ENCODE results near the gene PANK3.

PANK3 gene

DNA sequence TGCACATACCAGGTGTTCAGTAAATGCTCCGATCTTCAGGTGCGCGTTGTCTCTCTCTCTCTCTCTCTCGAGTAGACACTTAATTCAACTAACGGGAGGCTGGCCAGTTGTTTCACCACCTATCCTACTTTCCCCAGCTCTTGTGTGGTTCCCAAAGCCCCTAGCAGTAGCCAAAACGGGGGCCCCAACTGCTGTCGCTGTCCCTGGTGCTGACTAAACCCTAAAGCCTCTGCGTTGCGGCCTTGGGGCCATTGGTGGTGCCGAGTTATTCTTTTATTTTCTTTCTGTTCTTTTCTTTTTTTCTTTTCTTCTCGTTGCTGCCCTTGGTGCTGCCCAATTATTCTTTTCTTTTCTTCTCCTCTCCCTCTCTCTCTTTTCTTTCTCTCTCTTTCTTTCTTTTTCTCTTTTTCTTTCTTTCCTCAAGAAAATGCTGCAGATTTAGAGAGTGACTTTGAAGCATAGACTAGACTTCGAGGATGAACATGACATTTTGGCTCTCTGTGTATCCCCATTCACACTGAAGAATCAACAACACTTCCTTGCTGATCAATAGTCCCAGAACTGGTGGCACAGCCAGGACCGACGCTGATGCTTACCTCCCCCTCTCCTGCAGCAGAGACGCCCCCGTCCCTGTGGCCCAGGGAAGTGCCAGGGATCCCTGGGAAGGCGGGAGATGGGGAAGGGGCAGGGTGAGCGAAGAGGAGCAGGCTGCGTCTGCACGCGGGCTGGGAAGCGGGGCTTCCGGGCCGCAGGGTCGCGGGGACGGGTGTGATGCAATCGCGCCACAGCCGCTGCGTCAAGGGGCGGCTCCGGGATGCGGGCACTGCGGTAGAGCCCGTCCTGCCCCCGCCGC lies 50.4 kb downstream of the PANK3 start, which contains the start of gene FBLL1:
Gene FBLL1 (plus strand): TSS at position 785 of the 853 bp plus-strand sequence. CDS start 200 bp downstream, outside the sequence.
- H3K4me1 ChIP-seq (ENCODE audit: control insufficient read depth, insufficient read depth, low read length) = peaks cover 2% of the 10 kb centered on the region; the same call in 1 of the 2 replicates
- H3K4me3 ChIP-seq (ENCODE audit: low read length) = peak within 1 kb of the TSS; percentile 42; the same call in 1 of the 2 replicates
- no peaks in the 10 kb centered on the region for H3K9me3 ChIP-seq (ENCODE audit: control insufficient read depth, insufficient read depth, low read length)
- no peaks in the 10 kb centered on the region for H3K36me3 ChIP-seq (ENCODE audit: control insufficient read depth, insufficient read depth, low read length)
- DNase-seq (ENCODE audit: low read depth, low spot score) = peak; percentile 52
- WGBS (ENCODE audit: insufficient coverage, insufficient read length) = no CpG with 5 or more reads among the region's 38 CpGs
- H3K27me3 ChIP-seq (ENCODE audit: control insufficient read depth, insufficient read depth, low read length) = peaks cover 4% of the 10 kb centered on the region; the same call in 1 of the 2 replicates
- H3K27ac ChIP-seq (ENCODE audit: low read length) = no peak within 1 kb of the TSS

DNA sequence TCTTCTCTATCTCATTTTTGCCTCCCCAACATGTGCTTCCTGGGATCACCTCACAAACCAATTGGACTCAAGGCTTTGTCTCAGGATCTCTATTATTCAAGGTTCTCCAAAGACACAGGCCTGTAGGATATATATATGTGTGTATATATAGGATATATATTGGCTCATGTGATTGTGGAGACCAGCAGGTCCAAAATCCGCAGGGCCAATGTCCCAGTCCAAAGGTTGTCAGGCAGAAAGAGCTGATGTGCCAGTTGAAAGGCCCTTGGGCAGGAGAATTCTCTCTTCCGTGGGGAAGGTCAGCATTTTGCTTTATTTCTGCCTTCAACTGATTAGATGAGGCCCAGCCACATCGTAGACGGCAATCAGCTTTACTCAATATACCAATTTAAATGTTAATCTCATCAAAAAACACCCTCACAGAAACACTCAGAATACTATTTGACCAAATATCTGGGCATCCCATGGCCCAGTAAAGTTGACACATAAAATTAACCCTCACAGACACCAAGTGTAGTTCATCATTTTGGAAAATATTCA lies 51.3 kb downstream of the PANK3 start:
- no peak for DNase-seq (ENCODE audit: low read depth, low spot score)
- Histone ChIP-seq H3K27ac (ENCODE audit: low read length) (no peak overlapping the region), H3K36me3 (ENCODE audit: control insufficient read depth, insufficient read depth, low read length) (no peaks in the 10 kb centered on the region), H3K27me3 (ENCODE audit: control insufficient read depth, insufficient read depth, low read length) (peaks cover 4% of the 10 kb centered on the region; the same call in 1 of the 2 replicates), H3K9me3 (ENCODE audit: control insufficient read depth, insufficient read depth, low read length) (no peaks in the 10 kb centered on the region), H3K4me1 (ENCODE audit: control insufficient read depth, insufficient read depth, low read length) (peaks cover 2% of the 10 kb centered on the region; the same call in 1 of the 2 replicates), H3K4me3 (ENCODE audit: low read length) (no peak overlapping the region)
- no CpG with 5 or more reads among the region's 4 CpGs for whole genome bisulfite sequencing (ENCODE audit: insufficient coverage, insufficient read length)

DNA sequence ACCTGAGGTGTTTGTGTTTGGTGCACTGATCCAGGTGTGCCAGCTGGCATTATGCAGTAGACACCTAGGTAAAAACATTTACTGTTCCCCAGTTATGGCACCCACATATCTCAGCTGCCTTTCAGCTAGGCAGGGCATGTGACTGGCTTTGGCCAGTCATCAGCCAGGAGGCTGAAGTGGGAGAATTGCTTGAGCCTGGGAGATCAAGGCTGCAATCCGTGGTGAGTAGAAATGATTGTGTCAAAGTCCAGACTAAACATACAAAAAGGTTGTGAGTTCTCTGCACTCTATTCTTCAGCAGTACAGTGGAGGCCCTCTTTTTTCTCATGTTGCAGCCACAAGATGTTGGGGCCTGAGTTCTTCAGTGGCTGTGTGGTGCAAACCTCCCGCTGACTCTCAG lies 53.3 kb downstream of the PANK3 start:
- Histone ChIP-seq H3K36me3 (ENCODE audit: control insufficient read depth, insufficient read depth, low read length) (no peaks in the 10 kb centered on the region), H3K27ac (ENCODE audit: low read length) (no peak overlapping the region), H3K4me3 (ENCODE audit: low read length) (no peak overlapping the region), H3K4me1 (ENCODE audit: control insufficient read depth, insufficient read depth, low read length) (peaks cover 2% of the 10 kb centered on the region; the same call in 1 of the 2 replicates), H3K27me3 (ENCODE audit: control insufficient read depth, insufficient read depth, low read length) (peaks cover 4% of the 10 kb centered on the region; the same call in 1 of the 2 replicates), H3K9me3 (ENCODE audit: control insufficient read depth, insufficient read depth, low read length) (no peaks in the 10 kb centered on the region)
- no CpG with 5 or more reads among the region's 2 CpGs for WGBS (ENCODE audit: insufficient coverage, insufficient read length)
- no peak for DNase-seq (ENCODE audit: low read depth, low spot score)

GRCh38 chr5:168513861-168514428 lies 65.2 kb downstream of the PANK3 start:
- WGBS (ENCODE audit: insufficient coverage, insufficient read length) = no CpG with 5 or more reads among the region's 2 CpGs
- no peak overlapping the region for H3K27ac ChIP-seq (ENCODE audit: low read length)
- H3K27me3 ChIP-seq (ENCODE audit: control insufficient read depth, insufficient read depth, low read length) = no peaks in the 10 kb centered on the region
- H3K36me3 ChIP-seq (ENCODE audit: control insufficient read depth, insufficient read depth, low read length) = peaks cover 17% of the 10 kb centered on the region; the same call in 1 of the 2 replicates
- H3K4me3 ChIP-seq (ENCODE audit: low read length) = no peak overlapping the region
- H3K9me3 ChIP-seq (ENCODE audit: control insufficient read depth, insufficient read depth, low read length) = no peaks in the 10 kb centered on the region
- no peaks in the 10 kb centered on the region for H3K4me1 ChIP-seq (ENCODE audit: control insufficient read depth, insufficient read depth, low read length)
- no peak for DNase-seq (ENCODE audit: low read depth, low spot score)

- Histone ChIP-seq H3K9me3 (ENCODE audit: control insufficient read depth, insufficient read depth, low read length) (no peaks in the 10 kb centered on the region), H3K27me3 (ENCODE audit: control insufficient read depth, insufficient read depth, low read length) (no peaks in the 10 kb centered on the region), H3K36me3 (ENCODE audit: control insufficient read depth, insufficient read depth, low read length) (peaks cover 16% of the 10 kb centered on the region; the same call in 1 of the 2 replicates), H3K27ac (ENCODE audit: low read length) (no peak overlapping the region), H3K4me1 (ENCODE audit: control insufficient read depth, insufficient read depth, low read length) (no peaks in the 10 kb centered on the region), H3K4me3 (ENCODE audit: low read length) (no peak overlapping the region)
- DNase-seq (ENCODE audit: low read depth, low spot score) = no peak
- no CpG with 5 or more reads among the region's 7 CpGs for WGBS (ENCODE audit: insufficient coverage, insufficient read length)
Observed at GRCh38 chr5:168502563-168503237, 76.5 kb downstream of the PANK3 start.

Data from iPS DF 6.9 (cell line).